Right lobe of liver (tissue), 4 donors: ENCODE data around the gene MYOM3.
"Not testable (repeated sequence)": the region's sequence is repeated elsewhere in the genome, so short reads cannot be mapped to it uniquely, and the experiment has no call there.

ENCODE experiments used
- POLR2A ChIP-seq: fragments of 450-650 bp; IDR thresholded peaks from one replicate; pipeline ENCODE4 v1.6.1; 2017; ENCODE audit warnings: antibody characterized with exemption, mild to moderate bottlenecking
- TF ChIP-seq, protein P1 (sequence below), 4 donors: fragments of 200-600 bp in 3 of 4; fragments of 450-650 bp in 1 of 4; IDR thresholded peaks; one replicate each; pipeline versions ENCODE4 v1.5.1 to v1.8.0; 2016 to 2022; ENCODE audit warnings: antibody characterized with exemption in 4 of 4, mild to moderate bottlenecking in 2 of 4
- donor health status: DM: no; HTN: no; CAD: no.
- donor health status: DM: no; HTN: no; CAD: no.
- donor health status: DM: no; HTN: yes; CAD: no.

DNA sequence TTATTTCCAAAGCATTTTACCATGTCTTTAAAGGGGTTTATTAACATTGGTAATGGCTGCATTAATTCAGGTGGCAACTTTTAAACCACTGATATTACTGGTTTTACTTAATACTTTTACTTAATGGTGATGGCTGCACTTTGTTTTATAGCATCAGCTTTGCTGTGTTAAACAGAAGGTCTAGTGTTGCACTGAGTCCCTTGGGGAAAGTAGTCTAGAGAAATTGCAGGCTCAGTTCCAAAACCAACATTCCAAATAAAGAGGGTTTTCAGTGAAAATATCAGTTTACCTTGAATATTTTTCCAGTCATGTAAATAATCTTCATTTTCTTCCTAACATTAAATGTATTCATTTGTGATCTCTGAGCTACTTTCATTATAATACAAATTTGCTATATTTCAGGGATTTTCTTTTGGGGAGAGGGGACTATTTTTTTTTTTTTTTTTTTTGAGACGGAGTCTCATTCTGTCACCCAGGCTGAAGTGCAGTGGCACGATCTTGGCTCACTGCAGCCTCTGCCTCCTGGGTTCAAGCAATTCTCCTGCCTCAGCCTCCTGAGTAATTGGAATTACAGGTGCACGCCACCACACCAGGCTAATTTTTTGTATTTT is 103.3 kb downstream of the MYOM3 start:
- TF ChIP-seq, protein P1, sequence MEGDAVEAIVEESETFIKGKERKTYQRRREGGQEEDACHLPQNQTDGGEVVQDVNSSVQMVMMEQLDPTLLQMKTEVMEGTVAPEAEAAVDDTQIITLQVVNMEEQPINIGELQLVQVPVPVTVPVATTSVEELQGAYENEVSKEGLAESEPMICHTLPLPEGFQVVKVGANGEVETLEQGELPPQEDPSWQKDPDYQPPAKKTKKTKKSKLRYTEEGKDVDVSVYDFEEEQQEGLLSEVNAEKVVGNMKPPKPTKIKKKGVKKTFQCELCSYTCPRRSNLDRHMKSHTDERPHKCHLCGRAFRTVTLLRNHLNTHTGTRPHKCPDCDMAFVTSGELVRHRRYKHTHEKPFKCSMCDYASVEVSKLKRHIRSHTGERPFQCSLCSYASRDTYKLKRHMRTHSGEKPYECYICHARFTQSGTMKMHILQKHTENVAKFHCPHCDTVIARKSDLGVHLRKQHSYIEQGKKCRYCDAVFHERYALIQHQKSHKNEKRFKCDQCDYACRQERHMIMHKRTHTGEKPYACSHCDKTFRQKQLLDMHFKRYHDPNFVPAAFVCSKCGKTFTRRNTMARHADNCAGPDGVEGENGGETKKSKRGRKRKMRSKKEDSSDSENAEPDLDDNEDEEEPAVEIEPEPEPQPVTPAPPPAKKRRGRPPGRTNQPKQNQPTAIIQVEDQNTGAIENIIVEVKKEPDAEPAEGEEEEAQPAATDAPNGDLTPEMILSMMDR (IDR thresholded peaks at IDR 0.05), result not testable (repeated sequence)
- not testable (repeated sequence) for TF ChIP-seq POLR2A
